Stomach (tissue), 9 donors: ENCODE data around the gene CREG1. TPM values are rescaled to one million over a fixed set of nuclear protein-coding genes. Genes with fewer than 3 reads are reported as not detected.

Experiments
- DNase-seq, 2 donors: peaks; one replicate each; pipeline versions ENCODE4 v3.0.0 to v3.0.0-alpha.2; 2013 to 2019
- H3K27ac ChIP-seq, 5 donors: fragments of 200-600 bp in 4 of 5; sonication (generic) in 4 of 5; one replicate each; pipeline ENCODE4 v1.5.1; 2013 to 2019; ENCODE audit warnings: mild to moderate bottlenecking in 1 of 5, moderate library complexity in 1 of 5
- H3K27me3 ChIP-seq, 3 donors: fragments of 200-600 bp; sonication (generic); one replicate each; pipeline ENCODE4 v1.5.1; 2017 to 2019; ENCODE audit warnings: mixed run types in 1 of 3
- H3K36me3 ChIP-seq, 4 donors: fragments of 200-600 bp; sonication (generic); 1 replicate in 3 of 4; 2 replicates in 1 of 4; pipeline ENCODE4 v1.5.1; 2016 to 2019
- H3K4me1 ChIP-seq, 4 donors: fragments of 200-600 bp; sonication (generic); one replicate each; pipeline ENCODE4 v1.5.1; 2016 to 2019
- H3K4me3 ChIP-seq, 4 donors: fragments of 200-600 bp; sonication (generic) in 3 of 4; one replicate each; pipeline ENCODE4 v1.5.1; 2016 to 2019; ENCODE audit warnings: mild to moderate bottlenecking in 1 of 4
- H3K9me3 ChIP-seq, 4 donors: fragments of 200-600 bp; sonication (generic); one replicate each; pipeline ENCODE4 v1.5.1; 2016 to 2019
- EP300 ChIP-seq: sonication (generic); formaldehyde crosslinking; IDR thresholded peaks from one replicate; pipeline ENCODE4 v1.6.1; 2017; ENCODE audit warnings: antibody characterized with exemption
- POLR2A ChIP-seq, 4 donors: fragments of 450-650 bp; IDR thresholded peaks; one replicate each; pipeline ENCODE4 v1.6.1; 2016; ENCODE audit warnings: antibody characterized with exemption in 4 of 4, control low read depth in 2 of 4, mild to moderate bottlenecking in 1 of 4, moderate library complexity in 1 of 4
- POLR2AphosphoS5 ChIP-seq, 3 donors: sonication (generic); formaldehyde crosslinking; IDR thresholded peaks; one replicate each; pipeline ENCODE4 v1.6.1; 2016; ENCODE audit warnings: antibody characterized with exemption in 3 of 3
- WGBS, 5 donors: extraction: QIAGEN DNeasy Blood & Tissue Kit in 3 of 5; methylation state at CpG; one replicate each; pipeline versions ENCODE4 v1.1.5 to v1.1.7; 2013 to 2018; 5-methylcytosine and 5-hydroxymethylcytosine counted together
- intact Hi-C: fragments of 100-400 bp; cut with DNase I; formaldehyde crosslinking; loops from one replicate; pipeline ENCODE4 v1.15.1; 2023; ENCODE audit warnings: low total_unique reads
- polyA plus RNA-seq, 3 donors: library from polyadenylated mRNA; stranded (reverse); fragments of 200-250 nt; gene quantifications; one replicate each; pipeline ENCODE4 v1.2.3, GENCODE V29; 2013
- total RNA-seq, 5 donors: library from RNA; depleted of rRNA; stranded (reverse); fragments of >200 nt; gene quantifications; one replicate each; pipeline versions ENCODE4 v1.1.0 to v1.2.3, GENCODE V29; 2014 to 2016
- TF ChIP-seq, protein P1 (sequence below), 7 experiments: fragments of 450-650 bp in 4 of 7; fragments of 200-600 bp in 3 of 7; sonication (generic) in 3 of 7; IDR thresholded peaks; one replicate each; pipeline ENCODE4 v1.5.1; 2016 to 2019; ENCODE audit warnings: antibody characterized with exemption in 7 of 7, control low read depth in 2 of 7, mild to moderate bottlenecking in 1 of 7
- donor health status: healthy with polysubstance abuse.
- donor health status: Bipolar disorder and iron deficiency.
- donor health status: healthy.

CREG1 gene
- total and polyA plus RNA-seq, 8 donors = 44.6 to 120 (median 78.3) TPM

DNA sequence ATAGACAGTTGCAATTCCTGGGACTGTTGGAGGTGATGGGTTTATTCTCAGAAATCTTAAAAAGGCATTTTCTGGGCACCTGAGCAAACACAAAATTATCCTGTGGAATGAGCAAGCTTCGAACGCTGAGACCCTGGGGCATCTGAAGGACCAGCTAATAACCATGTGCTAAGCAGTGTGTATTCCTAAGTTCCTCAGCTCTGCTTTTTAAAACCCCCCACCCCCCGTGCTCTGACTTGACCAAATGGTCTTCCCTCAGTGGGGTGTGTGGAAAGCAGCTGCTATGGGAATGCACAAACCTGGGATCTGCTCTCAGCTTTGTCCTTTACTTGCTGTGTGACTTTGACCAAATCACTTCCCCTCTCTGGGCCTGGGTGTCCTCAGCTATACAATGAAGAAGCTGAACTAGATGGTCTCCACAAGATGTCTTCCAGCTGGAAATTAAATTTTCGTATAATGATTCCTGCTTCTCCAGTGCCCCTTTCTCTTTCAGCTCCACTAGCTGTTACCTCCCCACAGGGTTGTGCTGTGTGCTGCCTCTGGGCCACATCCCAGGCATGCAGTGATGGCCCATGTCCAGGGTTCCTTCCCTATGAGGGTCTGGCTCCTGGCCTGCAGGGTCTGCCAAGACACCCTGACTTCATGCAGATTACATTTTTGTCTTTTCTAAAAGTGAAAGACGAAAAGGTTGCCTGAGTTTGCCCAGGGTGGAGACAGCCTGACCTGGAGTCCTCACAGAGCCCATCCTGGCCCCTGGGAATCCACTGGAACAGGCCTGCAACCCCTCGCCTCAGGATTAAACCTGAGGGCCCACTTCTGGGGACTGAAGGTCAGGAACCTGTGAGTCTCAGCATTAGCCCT lies 20.4 kb downstream of the CREG1 start:
- no peak overlapping the region for H3K4me3 ChIP-seq
- no peaks in the 10 kb centered on the region for H3K27me3 ChIP-seq
- H3K27ac ChIP-seq = no peak overlapping the region
- H3K9me3 ChIP-seq = no peaks in the 10 kb centered on the region
- DNase-seq = peak in 1 of 2 donors; percentile 36
- no peak for TF ChIP-seq POLR2AphosphoS5 (IDR thresholded peaks at IDR 0.05)
- TF ChIP-seq EP300 = no peak
- TF ChIP-seq, protein P1, sequence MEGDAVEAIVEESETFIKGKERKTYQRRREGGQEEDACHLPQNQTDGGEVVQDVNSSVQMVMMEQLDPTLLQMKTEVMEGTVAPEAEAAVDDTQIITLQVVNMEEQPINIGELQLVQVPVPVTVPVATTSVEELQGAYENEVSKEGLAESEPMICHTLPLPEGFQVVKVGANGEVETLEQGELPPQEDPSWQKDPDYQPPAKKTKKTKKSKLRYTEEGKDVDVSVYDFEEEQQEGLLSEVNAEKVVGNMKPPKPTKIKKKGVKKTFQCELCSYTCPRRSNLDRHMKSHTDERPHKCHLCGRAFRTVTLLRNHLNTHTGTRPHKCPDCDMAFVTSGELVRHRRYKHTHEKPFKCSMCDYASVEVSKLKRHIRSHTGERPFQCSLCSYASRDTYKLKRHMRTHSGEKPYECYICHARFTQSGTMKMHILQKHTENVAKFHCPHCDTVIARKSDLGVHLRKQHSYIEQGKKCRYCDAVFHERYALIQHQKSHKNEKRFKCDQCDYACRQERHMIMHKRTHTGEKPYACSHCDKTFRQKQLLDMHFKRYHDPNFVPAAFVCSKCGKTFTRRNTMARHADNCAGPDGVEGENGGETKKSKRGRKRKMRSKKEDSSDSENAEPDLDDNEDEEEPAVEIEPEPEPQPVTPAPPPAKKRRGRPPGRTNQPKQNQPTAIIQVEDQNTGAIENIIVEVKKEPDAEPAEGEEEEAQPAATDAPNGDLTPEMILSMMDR (IDR thresholded peaks at IDR 0.05) = no peak
- no peak for TF ChIP-seq POLR2A (IDR thresholded peaks at IDR 0.05)
- WGBS, 5 donors = 74 to 79% (median 78%) methylated on average over 6 of the region's 6 CpGs
- intact Hi-C loops = loop anchor here (10.0 kb wide), 2 partner anchors 98 to 458 kb away; no protein-coding TSS in a partner anchor
- H3K36me3 ChIP-seq = no peaks in the 10 kb centered on the region
- peaks cover 0 to 13% (median 4%) of the 10 kb centered on the region in 4 donors for H3K4me1 ChIP-seq

DNA sequence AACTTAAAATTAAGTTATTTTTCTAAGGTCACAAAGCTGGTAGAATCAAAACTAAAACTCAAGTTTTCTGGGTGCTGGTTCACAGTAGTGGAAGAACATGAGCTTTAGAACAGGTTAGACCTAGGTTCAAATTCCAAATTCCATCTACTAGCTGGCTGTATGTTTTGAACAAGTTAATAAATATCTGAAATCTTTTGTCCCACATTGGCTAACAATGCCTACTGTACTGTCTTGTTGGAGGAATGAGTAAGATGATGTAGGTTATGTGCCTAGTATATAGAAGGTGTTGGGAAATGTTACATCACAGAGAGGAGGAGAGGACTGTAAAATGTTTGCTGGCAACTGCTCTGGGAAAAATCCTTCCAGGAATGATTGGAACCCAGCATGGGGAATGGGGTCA lies 21.2 kb downstream of the CREG1 start:
- Histone ChIP-seq H3K27ac (no peak overlapping the region), H3K9me3 (no peaks in the 10 kb centered on the region), H3K36me3 (no peaks in the 10 kb centered on the region), H3K27me3 (no peaks in the 10 kb centered on the region), H3K4me3 (no peak overlapping the region), H3K4me1 (peaks cover 0 to 18% (median 6%) of the 10 kb centered on the region in 4 donors)
- DNase-seq = peak in 1 of 2 donors; percentile 63
- intact Hi-C loops = loop anchor here (10.0 kb wide), 2 partner anchors 98 to 458 kb away; no protein-coding TSS in a partner anchor
- TF ChIP-seq EP300 (no peak), POLR2A (IDR thresholded peaks at IDR 0.05) (no peak), POLR2AphosphoS5 (IDR thresholded peaks at IDR 0.05) (no peak)
- TF ChIP-seq, protein P1 (IDR thresholded peaks at IDR 0.05) = no peak

DNA sequence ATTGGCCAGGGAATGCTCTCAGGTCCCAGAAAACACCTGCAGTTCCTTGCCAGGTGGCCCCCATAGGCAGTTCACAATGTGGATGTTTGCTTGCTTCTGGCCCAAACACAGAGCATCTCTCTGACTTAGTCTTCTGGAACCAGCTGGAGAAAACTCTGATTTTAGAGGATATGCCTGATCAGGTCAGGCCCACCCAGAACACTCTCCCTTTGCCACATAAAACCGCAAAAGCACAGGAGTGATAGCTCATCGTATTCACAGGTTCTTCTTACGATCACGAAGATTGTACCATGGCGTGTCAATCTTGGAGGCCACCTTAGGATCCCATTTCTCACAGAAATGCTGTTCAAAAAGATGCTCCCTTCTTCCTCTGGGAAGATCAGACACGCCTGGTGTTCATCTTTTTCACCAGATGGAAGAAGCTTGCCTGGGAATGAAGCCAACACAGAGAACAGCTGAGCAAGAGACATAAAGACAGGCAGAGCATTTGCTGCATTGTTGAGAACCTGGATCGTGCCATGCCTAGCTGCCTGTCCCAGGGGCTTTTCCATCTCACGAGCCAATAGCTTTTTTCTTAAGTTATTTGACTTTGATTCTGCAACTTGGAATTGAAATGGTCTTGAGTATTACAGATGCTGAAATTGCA lies 23.6 kb downstream of the CREG1 start:
- no peaks in the 10 kb centered on the region for H3K27me3 ChIP-seq
- H3K9me3 ChIP-seq = no peaks in the 10 kb centered on the region
- H3K36me3 ChIP-seq = no peaks in the 10 kb centered on the region
- H3K27ac ChIP-seq = no peak overlapping the region
- H3K4me1 ChIP-seq = peaks cover 0 to 18% (median 6%) of the 10 kb centered on the region in 4 donors
- no peak for TF ChIP-seq POLR2A (IDR thresholded peaks at IDR 0.05)
- TF ChIP-seq POLR2AphosphoS5 (IDR thresholded peaks at IDR 0.05) = no peak
- no peak for TF ChIP-seq EP300
- TF ChIP-seq, protein P1 (IDR thresholded peaks at IDR 0.05) = no peak
- intact Hi-C loops = loop anchor here (10.0 kb wide), 2 partner anchors 95 to 455 kb away; no protein-coding TSS in a partner anchor
- peak in 1 of 2 donors; percentile 63 for DNase-seq
- no peak overlapping the region for H3K4me3 ChIP-seq
- 83 to 86% (median 84%) methylated on average over 8 of the region's 8 CpGs for WGBS, 5 donors

DNA sequence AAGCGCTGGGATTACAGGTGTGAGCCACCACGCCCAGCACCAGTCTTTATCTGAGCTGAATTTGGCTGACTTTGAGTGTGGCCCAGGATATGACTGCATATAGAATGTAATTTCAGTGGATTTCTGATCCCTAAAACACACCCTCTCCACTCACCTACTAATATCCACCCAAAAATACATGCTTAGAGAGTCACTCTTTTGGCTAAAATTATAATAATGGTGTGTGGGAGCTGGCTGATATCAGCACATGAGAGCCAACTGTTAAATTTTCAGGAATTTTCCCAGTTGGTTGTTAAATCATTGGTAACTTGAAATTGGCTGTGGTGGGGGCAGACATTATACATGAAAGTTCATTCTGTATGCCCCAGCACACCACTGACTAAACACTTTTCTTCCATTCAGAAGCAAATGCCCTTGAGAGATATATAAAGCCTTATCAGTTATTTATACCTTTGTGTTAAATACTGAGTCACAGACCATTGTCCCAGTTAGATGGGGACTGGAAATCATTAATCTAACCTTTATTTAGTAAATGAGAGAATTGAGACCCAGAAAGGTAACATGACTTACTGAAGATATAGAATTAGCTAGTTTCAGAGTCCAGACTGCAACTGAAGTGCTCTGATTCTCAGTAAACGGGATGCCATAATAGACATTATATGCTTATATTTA lies 25.4 kb downstream of the CREG1 start:
- H3K36me3 ChIP-seq = no peaks in the 10 kb centered on the region
- H3K27me3 ChIP-seq = no peaks in the 10 kb centered on the region
- DNase-seq = peak in 1 of 2 donors; percentile 56
- no peak overlapping the region for H3K4me3 ChIP-seq
- 41 to 60% (median 53%) methylated on average over 3 of the region's 3 CpGs for WGBS, 5 donors
- no peak for TF ChIP-seq POLR2A (IDR thresholded peaks at IDR 0.05)
- TF ChIP-seq, protein P1 (IDR thresholded peaks at IDR 0.05) = no peak
- no peak for TF ChIP-seq EP300
- no peak for TF ChIP-seq POLR2AphosphoS5 (IDR thresholded peaks at IDR 0.05)
- H3K27ac ChIP-seq = peak overlapping the region; percentile 20 to 62 (median 34)
- H3K9me3 ChIP-seq = no peaks in the 10 kb centered on the region
- intact Hi-C loops = no loop called here
- H3K4me1 ChIP-seq = peaks cover 0 to 13% (median 2%) of the 10 kb centered on the region in 4 donors
